Neuronal stem cell (in vitro differentiated cells): ENCODE results near the gene HKDC1.

ENCODE experiments used
- DNase-seq: peaks from one replicate; pipeline ENCODE4 v3.0.0-alpha.2; 2013; ENCODE audit warnings: low spot score
- H2AFZ ChIP-seq: one replicate; pipeline ENCODE4 v1.6.1; 2013; ENCODE audit warnings: mild to moderate bottlenecking, low read length, inconsistent platforms
- H2AK5ac ChIP-seq: 2 replicates; pipeline ENCODE4 v1.6.1; 2013; ENCODE audit warnings: low read depth, mild to moderate bottlenecking, inconsistent platforms, low read length, moderate library complexity, mixed read lengths
- H2BK120ac ChIP-seq: 2 replicates; pipeline ENCODE4 v1.6.1; 2013; ENCODE audit warnings: low read depth, mild to moderate bottlenecking, inconsistent platforms, low read length, moderate library complexity, mixed read lengths
- H2BK12ac ChIP-seq: one replicate; pipeline ENCODE4 v1.6.1; 2013; ENCODE audit warnings: low read length, inconsistent platforms
- H2BK15ac ChIP-seq: 2 replicates; pipeline ENCODE4 v1.6.1; 2013; ENCODE audit warnings: mild to moderate bottlenecking, low read length, inconsistent platforms, mixed read lengths
- H2BK5ac ChIP-seq: one replicate; pipeline ENCODE4 v1.6.1; 2013; ENCODE audit warnings: inconsistent platforms, mild to moderate bottlenecking, low read length, moderate library complexity
- H3K14ac ChIP-seq: one replicate; pipeline ENCODE4 v1.6.1; 2013; ENCODE audit warnings: low read length, inconsistent platforms
- H3K18ac ChIP-seq: 2 replicates; pipeline ENCODE4 v1.6.1; 2013; ENCODE audit warnings: low read length, inconsistent platforms
- H3K23ac ChIP-seq: 2 replicates; pipeline ENCODE4 v1.6.1; 2013; ENCODE audit warnings: low read depth, mild to moderate bottlenecking, mixed read lengths, low read length, inconsistent platforms; ENCODE audit not compliant: poor library complexity
- H3K27ac ChIP-seq: replicated peaks from 3 replicates; pipeline ENCODE4 v1.5.1; 2013; ENCODE audit warnings: low read length, inconsistent platforms
- H3K27me3 ChIP-seq, 3 experiments: 2 replicates each; pipeline ENCODE4 v1.6.1; 2013; ENCODE audit warnings: low read length in 3 of 3, mild to moderate bottlenecking in 2 of 3, inconsistent platforms in 1 of 3, low read depth in 1 of 3, mixed read lengths in 1 of 3, moderate library complexity in 1 of 3; ENCODE audit not compliant: control insufficient read depth in 3 of 3, insufficient read depth in 3 of 3
- H3K36me3 ChIP-seq, 2 donors: replicated peaks in 1 of 2; 2 replicates each; pipeline ENCODE4 v1.6.1; 2013; ENCODE audit warnings: low read length in 2 of 2; ENCODE audit not compliant: control insufficient read depth in 2 of 2, insufficient read depth in 2 of 2
- H3K4ac ChIP-seq: 2 replicates; pipeline ENCODE4 v1.6.1; 2013; ENCODE audit warnings: inconsistent platforms, mild to moderate bottlenecking, low read length, moderate library complexity
- H3K4me1 ChIP-seq, 2 donors: 1 replicate in 1 of 2; 2 replicates in 1 of 2; pipeline ENCODE4 v1.6.1; 2013; ENCODE audit warnings: low read length in 2 of 2, low read depth in 1 of 2; ENCODE audit not compliant: control insufficient read depth in 2 of 2, insufficient read depth in 1 of 2
- H3K4me2 ChIP-seq: one replicate; pipeline ENCODE4 v1.6.1; 2013; ENCODE audit warnings: mild to moderate bottlenecking, low read length, inconsistent platforms; ENCODE audit not compliant: insufficient read depth, poor library complexity, severe bottlenecking
- H3K4me3 ChIP-seq, 2 donors: 2 replicates each; pipeline ENCODE4 v1.5.1; 2013; ENCODE audit warnings: low read length in 2 of 2, mild to moderate bottlenecking in 2 of 2, inconsistent platforms in 1 of 2, moderate library complexity in 1 of 2
- H3K79me1 ChIP-seq: one replicate; pipeline ENCODE4 v1.6.1; 2013; ENCODE audit warnings: low read depth, mild to moderate bottlenecking, inconsistent platforms, low read length, moderate library complexity
- H3K9ac ChIP-seq: one replicate; pipeline ENCODE4 v1.6.1; 2013; ENCODE audit warnings: mild to moderate bottlenecking, low read depth, low read length, inconsistent platforms; ENCODE audit not compliant: poor library complexity
- H3K9me3 ChIP-seq, 2 donors: replicated peaks in 1 of 2; 2 replicates each; pipeline versions ENCODE3 to v1.6.1; 2013; ENCODE audit warnings: low read length in 2 of 2, mild to moderate bottlenecking in 2 of 2, inconsistent platforms in 1 of 2, low read depth in 1 of 2, mixed read lengths in 1 of 2, moderate library complexity in 1 of 2; ENCODE audit not compliant: control insufficient read depth in 2 of 2, insufficient read depth in 1 of 2
- H4K8ac ChIP-seq: one replicate; pipeline ENCODE4 v1.6.1; 2013; ENCODE audit warnings: low read depth, mild to moderate bottlenecking, inconsistent platforms, low read length, moderate library complexity
- H4K91ac ChIP-seq: one replicate; pipeline ENCODE4 v1.6.1; 2013; ENCODE audit warnings: low read length, low read depth, mild to moderate bottlenecking, inconsistent platforms; ENCODE audit not compliant: poor library complexity
- WGBS, 2 donors: extraction: QIAGEN DNeasy Blood & Tissue Kit; methylation state at CpG; one replicate each; pipeline ENCODE4 v1.1.7; 2013; ENCODE audit warnings: missing lambda C conversion rate in 2 of 2, mixed read lengths in 1 of 2; ENCODE audit not compliant: insufficient read length in 2 of 2, insufficient replicate concordance in 1 of 2; ENCODE audit errors: extremely low coverage in 2 of 2; 5-methylcytosine and 5-hydroxymethylcytosine counted together

Gene HKDC1

GRCh38 chr10:69202332-69202731, 17.8 kb upstream of the HKDC1 start:
- no peak overlapping the region for H3K4me3 ChIP-seq
- no peak overlapping the region for H3K23ac ChIP-seq
- H2BK12ac ChIP-seq, result no peak overlapping the region
- H2AK5ac ChIP-seq, result no peak overlapping the region
- no peak for DNase-seq
- no peak overlapping the region for H3K4me2 ChIP-seq
- H4K91ac ChIP-seq, result no peak overlapping the region
- no peak overlapping the region for H3K27ac ChIP-seq
- H3K18ac ChIP-seq, result no peak overlapping the region
- H3K27me3 ChIP-seq, result no peaks in the 10 kb centered on the region
- H3K4me1 ChIP-seq, result no peaks in the 10 kb centered on the region
- no peaks in the 10 kb centered on the region for H3K79me1 ChIP-seq
- no peak overlapping the region for H3K14ac ChIP-seq
- no CpG with 5 or more reads among the region's 1 CpG for WGBS, 2 donors
- no peak overlapping the region for H3K9ac ChIP-seq
- H2BK15ac ChIP-seq, result no peak overlapping the region
- peaks cover 12 to 87% of the 10 kb centered on the region in 2 donors for H3K36me3 ChIP-seq
- no peak overlapping the region for H2AFZ ChIP-seq
- H3K4ac ChIP-seq, result no peak overlapping the region
- no peak overlapping the region for H2BK5ac ChIP-seq
- H3K9me3 ChIP-seq, result no peaks in the 10 kb centered on the region
- H2BK120ac ChIP-seq, result no peak overlapping the region
- no peak overlapping the region for H4K8ac ChIP-seq

DNA sequence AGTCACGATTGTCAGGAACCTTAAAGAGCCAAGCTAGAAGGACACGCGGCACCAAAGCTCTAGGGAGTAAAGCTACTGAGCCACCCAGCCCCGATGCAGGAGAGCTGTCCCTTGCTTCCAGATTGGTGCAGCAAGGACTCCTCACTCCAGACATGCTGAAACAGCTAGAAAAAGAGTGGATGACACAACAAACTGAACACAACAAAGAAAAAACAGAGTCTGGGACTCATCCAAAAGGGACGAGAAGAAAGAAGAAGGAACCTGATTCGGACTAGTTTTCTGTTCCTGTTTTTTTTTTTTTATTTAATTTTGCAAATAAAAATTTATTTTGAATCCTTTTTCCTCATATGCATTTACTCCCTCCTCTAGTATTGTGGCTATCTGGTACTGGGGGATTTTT, 11.4 kb upstream of the HKDC1 start:
- H2BK5ac ChIP-seq, result no peak overlapping the region
- no peak overlapping the region for H4K91ac ChIP-seq
- no peaks in the 10 kb centered on the region for H3K27me3 ChIP-seq
- no peak overlapping the region for H3K27ac ChIP-seq
- H2BK15ac ChIP-seq, result no peak overlapping the region
- H2BK120ac ChIP-seq, result no peak overlapping the region
- H2BK12ac ChIP-seq, result no peak overlapping the region
- H3K36me3 ChIP-seq, result peaks cover 16 to 55% of the 10 kb centered on the region in 2 donors
- no peaks in the 10 kb centered on the region for H3K9me3 ChIP-seq
- peaks cover 5 to 6% of the 10 kb centered on the region in 2 donors for H3K4me1 ChIP-seq
- no peak overlapping the region for H2AK5ac ChIP-seq
- H3K14ac ChIP-seq, result no peak overlapping the region
- no peak overlapping the region for H3K4me2 ChIP-seq
- H2AFZ ChIP-seq, result no peak overlapping the region
- H3K23ac ChIP-seq, result no peak overlapping the region
- WGBS, 2 donors, result no CpG with 5 or more reads among the region's 6 CpGs
- no peak overlapping the region for H4K8ac ChIP-seq
- no peak for DNase-seq
- H3K4me3 ChIP-seq, result no peak overlapping the region
- H3K4ac ChIP-seq, result no peak overlapping the region
- H3K9ac ChIP-seq, result no peak overlapping the region
- H3K18ac ChIP-seq, result no peak overlapping the region
- H3K79me1 ChIP-seq, result no peaks in the 10 kb centered on the region

GRCh38 chr10:69209787-69210484, 10.2 kb upstream of the HKDC1 start:
- H3K79me1 ChIP-seq, result no peaks in the 10 kb centered on the region
- H3K4ac ChIP-seq, result no peak overlapping the region
- no peak overlapping the region for H3K18ac ChIP-seq
- DNase-seq, result no peak
- H3K23ac ChIP-seq, result no peak overlapping the region
- H2BK12ac ChIP-seq, result no peak overlapping the region
- H2BK15ac ChIP-seq, result no peak overlapping the region
- no peak overlapping the region for H3K4me2 ChIP-seq
- H3K4me3 ChIP-seq, result no peak overlapping the region
- no peak overlapping the region for H4K8ac ChIP-seq
- H3K9ac ChIP-seq, result no peak overlapping the region
- no peak overlapping the region for H2AK5ac ChIP-seq
- H3K9me3 ChIP-seq, result no peaks in the 10 kb centered on the region
- H3K14ac ChIP-seq, result no peak overlapping the region
- H4K91ac ChIP-seq, result no peak overlapping the region
- peaks cover 5 to 6% of the 10 kb centered on the region in 2 donors for H3K4me1 ChIP-seq
- H3K27ac ChIP-seq, result no peak overlapping the region
- H3K27me3 ChIP-seq, result no peaks in the 10 kb centered on the region
- H3K36me3 ChIP-seq, result peaks cover 16 to 43% of the 10 kb centered on the region in 2 donors
- no CpG with 5 or more reads among the region's 3 CpGs for WGBS, 2 donors
- H2BK5ac ChIP-seq, result no peak overlapping the region
- H2BK120ac ChIP-seq, result no peak overlapping the region
- H2AFZ ChIP-seq, result no peak overlapping the region

DNA sequence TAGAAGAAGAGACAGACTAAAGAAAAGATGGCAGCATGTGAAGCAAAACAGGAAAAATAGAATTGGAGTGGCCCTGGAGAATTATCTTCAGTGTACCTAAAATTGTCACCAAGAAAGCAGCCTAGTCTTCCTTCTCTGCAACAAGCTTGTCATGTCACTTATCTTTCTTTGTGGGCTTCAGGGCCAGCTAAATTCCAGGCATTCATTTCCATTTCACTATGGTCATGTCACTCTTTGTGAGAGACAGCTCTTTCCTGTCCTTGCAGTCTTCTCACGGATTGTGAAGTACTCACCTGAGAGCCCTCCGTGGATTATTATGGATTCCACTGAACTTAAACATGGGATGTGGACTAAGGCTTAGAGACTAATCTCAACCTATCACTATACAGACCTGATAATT, 9.0 kb upstream of the HKDC1 start:
- H3K9ac ChIP-seq, result no peak overlapping the region
- no peak overlapping the region for H3K4me3 ChIP-seq
- H3K9me3 ChIP-seq, result no peaks in the 10 kb centered on the region
- H4K8ac ChIP-seq, result no peak overlapping the region
- no peak overlapping the region for H3K18ac ChIP-seq
- no peak for DNase-seq
- H2BK120ac ChIP-seq, result no peak overlapping the region
- no peak overlapping the region for H2BK12ac ChIP-seq
- no CpG with 5 or more reads among the region's 2 CpGs for WGBS, 2 donors
- H2AFZ ChIP-seq, result peak overlapping the region; percentile 35
- no peak overlapping the region for H2BK15ac ChIP-seq
- no peaks in the 10 kb centered on the region for H3K79me1 ChIP-seq
- no peak overlapping the region for H4K91ac ChIP-seq
- H3K36me3 ChIP-seq, result peaks cover 13 to 34% of the 10 kb centered on the region in 2 donors
- no peak overlapping the region for H2AK5ac ChIP-seq
- H3K14ac ChIP-seq, result no peak overlapping the region
- no peak overlapping the region for H3K23ac ChIP-seq
- H3K27me3 ChIP-seq, result no peaks in the 10 kb centered on the region
- peaks cover 5 to 6% of the 10 kb centered on the region in 2 donors for H3K4me1 ChIP-seq
- no peak overlapping the region for H2BK5ac ChIP-seq
- no peak overlapping the region for H3K4ac ChIP-seq
- no peak overlapping the region for H3K4me2 ChIP-seq
- H3K27ac ChIP-seq, result no peak overlapping the region
